HepG2 (cell line): ENCODE results near the gene FBH1.

ENCODE experiments used
- SPEN ChIP-seq: sonication (generic); formaldehyde crosslinking; IDR thresholded peaks from 2 replicates; pipeline ENCODE4 v1.5.1; 2020; ENCODE audit warnings: low read depth, mild to moderate bottlenecking, missing genetic modification reagents
- SRSF1 ChIP-seq: fragments of 200-400 bp; formaldehyde crosslinking; optimal IDR thresholded peaks from 2 replicates; pipeline ENCODE3; 2017; ENCODE audit warnings: mild to moderate bottlenecking, low read depth, low read length, moderate library complexity
- TARDBP ChIP-seq: sonication (generic); formaldehyde crosslinking; IDR thresholded peaks from 2 replicates; pipeline ENCODE4 v1.8.0; 2022; ENCODE audit warnings: mild to moderate bottlenecking, missing genetic modification reagents
- ZNF430 ChIP-seq: sonication (generic); formaldehyde crosslinking; IDR thresholded peaks from 2 replicates; pipeline ENCODE4 v1.9.0; 2021; ENCODE audit warnings: mild to moderate bottlenecking, missing genetic modification reagents

DNA sequence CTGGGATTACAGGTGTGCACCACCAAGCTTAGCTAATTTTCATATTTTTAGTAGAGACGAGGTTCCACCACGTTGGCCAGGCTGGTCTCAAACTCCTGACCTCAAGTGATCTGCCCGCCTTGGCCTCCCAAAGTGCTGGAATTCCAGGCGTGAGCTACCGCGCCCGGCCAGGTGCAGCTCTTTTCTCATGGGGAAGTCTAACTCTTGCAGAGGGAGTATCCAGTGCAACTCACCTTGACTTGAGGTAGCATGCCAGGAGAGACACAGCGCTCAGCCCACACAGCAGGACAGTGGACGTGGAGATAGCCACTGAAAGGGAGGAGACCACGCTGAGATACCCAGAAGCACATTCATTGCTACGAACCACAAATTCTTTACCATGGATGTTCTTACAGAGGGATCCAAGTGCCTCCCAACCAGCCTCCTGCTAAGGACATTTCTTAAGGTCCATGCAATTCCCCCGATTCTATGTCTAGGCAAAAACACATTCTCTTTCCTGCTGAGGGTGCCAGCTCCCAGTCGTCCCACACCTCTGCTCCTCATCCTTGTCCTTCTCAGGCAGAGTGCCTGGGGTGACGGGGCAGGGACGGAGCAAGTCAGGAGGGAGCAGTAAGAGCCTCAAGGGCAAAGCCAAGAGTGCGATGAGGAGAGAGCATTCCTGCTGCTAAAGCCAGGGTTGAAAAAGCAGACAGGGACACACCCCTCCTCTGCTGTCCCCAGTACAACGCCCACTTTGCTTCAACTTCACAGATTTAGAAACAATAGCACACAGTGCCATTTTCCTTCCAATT is 66.3 kb downstream of the FBH1 start:
- no peak for TF ChIP-seq TARDBP (CRISPR knock-in tag)
- TF ChIP-seq ZNF430 (CRISPR knock-in tag), result no peak
- TF ChIP-seq SRSF1, result no peak
- TF ChIP-seq SPEN (CRISPR knock-in tag), result no peak
